Activated B cell treated with CpG ODN at 0.5 μM for 24 hours (primary cell): ENCODE measurements around the gene SPATS2L. TPM values are rescaled to one million over a fixed set of nuclear protein-coding genes. Genes with fewer than 3 reads are reported as not detected.

Source experiments
- ATAC-seq: fragments of 200-7000 bp; cut with Tn5 transposase; one replicate; pipeline ENCODE4 v1.10.0; 2021; ENCODE audit warnings: low read depth, mild to moderate bottlenecking, moderate library complexity
- CTCF ChIA-PET: fragments of 350-600 bp; sonication (Branson Sonifier 250); formaldehyde crosslinking; loops from one replicate; lab custom pipeline; 2021; ENCODE audit warnings: antibody characterized with exemption; lab: Charles Lee
- POLR2A ChIA-PET: fragments of 350-600 bp; sonication (Branson Sonifier 250); formaldehyde crosslinking; loops from one replicate; lab custom pipeline; 2021; ENCODE audit warnings: antibody characterized with exemption; lab: Charles Lee
- DNase-seq: peaks from one replicate; pipeline ENCODE4 v3.0.0; 2022
- H3K27ac Mint-ChIP-seq: one replicate; pipeline ENCODE4 v1.8.0; 2020; ENCODE audit warnings: mixed read lengths
- H3K27me3 Mint-ChIP-seq: one replicate; pipeline ENCODE4 v1.8.0; 2021; ENCODE audit warnings: mixed read lengths
- H3K36me3 Mint-ChIP-seq: one replicate; pipeline ENCODE4 v1.8.0; 2021; ENCODE audit warnings: low read depth, mixed read lengths
- H3K4me1 Mint-ChIP-seq: one replicate; pipeline ENCODE4 v1.8.0; 2021; ENCODE audit warnings: mixed read lengths
- H3K4me3 Mint-ChIP-seq: one replicate; pipeline ENCODE4 v1.8.0; 2020; ENCODE audit warnings: mild to moderate bottlenecking, mixed read lengths
- H3K9me3 Mint-ChIP-seq: one replicate; pipeline ENCODE4 v1.8.0; 2020; ENCODE audit warnings: mixed read lengths
- CTCF ChIP-seq: fragments of 200-600 bp; IDR thresholded peaks from one replicate; pipeline ENCODE4 v1.8.0; 2022; ENCODE audit warnings: antibody characterized with exemption, mild to moderate bottlenecking
- intact Hi-C: fragments of 100-400 bp; cut with micrococcal nuclease; formaldehyde crosslinking; loops from one replicate; pipeline ENCODE4 v1.15.1; 2024
- total RNA-seq: library from RNA; stranded (reverse); gene quantifications from 2 replicates; pipeline ENCODE4 v1.2.3, GENCODE V29; 2022

The SPATS2L gene
- total RNA-seq, 1 donor from 2014 or later = 0.64 TPM

- Mint-ChIP-seq H3K27me3 (peaks cover 3% of the 10 kb centered on the region), H3K4me3 (no peak overlapping the region), H3K4me1 (peaks cover 3% of the 10 kb centered on the region), H3K27ac (no peak overlapping the region), H3K36me3 (no peaks in the 10 kb centered on the region), H3K9me3 (no peaks in the 10 kb centered on the region)
- no peak for ATAC-seq
- intact Hi-C loops = no loop called here
- CTCF ChIA-PET = no interaction called here
- no peak for DNase-seq
- TF ChIP-seq CTCF = no peak
- POLR2A ChIA-PET = no interaction called here
Observed at GRCh38 chr2:200270732-200271131, 35.8 kb upstream of the SPATS2L start.

- no peak for TF ChIP-seq CTCF
- DNase-seq = no peak
- intact Hi-C loops = no loop called here
- no peaks in the 10 kb centered on the region for H3K9me3 Mint-ChIP-seq
- ATAC-seq = no peak
- no peak overlapping the region for H3K27ac Mint-ChIP-seq
- no peaks in the 10 kb centered on the region for H3K36me3 Mint-ChIP-seq
- peaks cover 3% of the 10 kb centered on the region for H3K27me3 Mint-ChIP-seq
- ChIA-PET CTCF (no interaction called here), POLR2A (no interaction called here)
- H3K4me1 Mint-ChIP-seq = peaks cover 3% of the 10 kb centered on the region
- no peak overlapping the region for H3K4me3 Mint-ChIP-seq
Observed at GRCh38 chr2:200272320-200272719, 34.2 kb upstream of the SPATS2L start.

GRCh38 chr2:200274116-200275075 lies 32.1 kb upstream of the SPATS2L start:
- CTCF ChIA-PET = no interaction called here
- no peak for ATAC-seq
- POLR2A ChIA-PET = no interaction called here
- H3K27ac Mint-ChIP-seq = no peak overlapping the region
- DNase-seq = no peak
- H3K4me1 Mint-ChIP-seq = peaks cover 3% of the 10 kb centered on the region
- intact Hi-C loops = no loop called here
- no peaks in the 10 kb centered on the region for H3K36me3 Mint-ChIP-seq
- no peak overlapping the region for H3K4me3 Mint-ChIP-seq
- H3K27me3 Mint-ChIP-seq = no peaks in the 10 kb centered on the region
- TF ChIP-seq CTCF = no peak
- H3K9me3 Mint-ChIP-seq = no peaks in the 10 kb centered on the region

- intact Hi-C loops = no loop called here
- TF ChIP-seq CTCF = no peak
- Mint-ChIP-seq H3K27me3 (no peaks in the 10 kb centered on the region), H3K9me3 (no peaks in the 10 kb centered on the region), H3K36me3 (no peaks in the 10 kb centered on the region), H3K4me3 (no peak overlapping the region), H3K4me1 (peaks cover 3% of the 10 kb centered on the region), H3K27ac (no peak overlapping the region)
- ATAC-seq (no peak), DNase-seq (no peak)
- ChIA-PET CTCF (no interaction called here), POLR2A (no interaction called here)
Observed at GRCh38 chr2:200275295-200276013, 31.0 kb upstream of the SPATS2L start.

GRCh38 chr2:200276472-200276871 lies 30.0 kb upstream of the SPATS2L start:
- ChIA-PET CTCF (no interaction called here), POLR2A (no interaction called here)
- TF ChIP-seq CTCF = no peak
- Mint-ChIP-seq H3K9me3 (no peaks in the 10 kb centered on the region), H3K27ac (no peak overlapping the region), H3K4me1 (no peaks in the 10 kb centered on the region), H3K4me3 (no peak overlapping the region), H3K36me3 (no peaks in the 10 kb centered on the region), H3K27me3 (no peaks in the 10 kb centered on the region)
- no peak for ATAC-seq
- intact Hi-C loops = no loop called here
- DNase-seq = no peak
